Measurements from ENCODE around the gene ANKS1B. TPM values are rescaled to one million over a fixed set of nuclear protein-coding genes. Genes with fewer than 3 reads are reported as not detected.
"Not testable (repeated sequence)": the region's sequence is repeated elsewhere in the genome, so short reads cannot be mapped to it uniquely, and the experiment has no call there.

The ANKS1B gene
- total RNA-seq, 5 donors from 2014 or later (not counting 1 experiment from before 2014, with no cell fraction given) = 0.18 to 0.47 (median 0.19) TPM; not detected in 2

- no peak overlapping the region for H3K27ac ChIP-seq (ENCODE audit: low read length)
- POLR2A ChIA-PET = no interaction called here
- CTCF ChIA-PET = no interaction called here
- H3K4me1 Mint-ChIP-seq = no peaks in the 10 kb centered on the region
- no peaks in the 10 kb centered on the region for H3K36me3 Mint-ChIP-seq
- no peaks in the 10 kb centered on the region for H3K36me3 ChIP-seq (ENCODE audit: control insufficient read depth in 2 of 2, extremely low read depth in 1 of 2, insufficient read depth in 1 of 2, low read length in 1 of 2)
- H3K4me3 ChIP-seq (ENCODE audit: control insufficient read depth in 1 of 2, extremely low read depth in 1 of 2, low read length in 1 of 2) = no peak overlapping the region
- H3K27ac Mint-ChIP-seq = no peak overlapping the region
- DNase-seq = no peak
- peaks cover 6 to 7% of the 10 kb centered on the region in 2 donors for H3K27me3 Mint-ChIP-seq
- H3K4me3 Mint-ChIP-seq = no peak overlapping the region
- H3K27me3 ChIP-seq (replicated peaks in 1 of 2; ENCODE audit: control insufficient read depth in 2 of 2, extremely low read depth in 1 of 2, insufficient read depth in 2 of 2, low read length in 1 of 2) = no peaks in the 10 kb centered on the region
- WGBS (ENCODE audit: insufficient coverage) = 50% methylated on average over 1 of the region's 9 CpGs
- H3K9me3 ChIP-seq = no peaks in the 10 kb centered on the region
- no peak for ATAC-seq (replicated peaks in 1 of 4)
- no peaks in the 10 kb centered on the region for H3K9me3 Mint-ChIP-seq
- no peaks in the 10 kb centered on the region for H3K4me1 ChIP-seq (ENCODE audit: control insufficient read depth in 1 of 2, extremely low read depth in 1 of 2, insufficient read depth in 2 of 2, low read length in 2 of 2)
Measured at GRCh38 chr12:99039367-99040120, 945.2 kb downstream of the ANKS1B start.

DNA sequence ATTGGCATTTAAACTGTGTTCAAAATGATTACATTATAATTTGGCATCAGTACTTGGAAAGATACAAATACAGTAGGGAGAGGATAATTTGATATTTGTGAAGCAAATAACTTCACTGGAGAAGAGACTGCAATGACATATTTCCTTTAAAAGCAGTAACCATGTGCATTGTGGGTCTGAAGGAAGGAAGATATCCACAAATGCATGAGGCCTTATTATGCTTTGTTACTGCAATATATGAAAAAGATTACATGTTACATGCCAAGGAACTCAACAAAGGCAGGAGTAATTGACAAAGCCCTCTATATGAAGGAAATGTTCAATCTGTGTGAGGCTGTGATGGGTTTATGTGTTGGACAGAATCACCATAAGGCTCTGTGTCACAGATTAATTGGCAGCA, 948.2 kb downstream of the ANKS1B start:
- Histone ChIP-seq H3K27ac (ENCODE audit: low read length) (no peak overlapping the region), H3K4me3 (ENCODE audit: control insufficient read depth in 1 of 2, extremely low read depth in 1 of 2, low read length in 1 of 2) (no peak overlapping the region), H3K9me3 (no peaks in the 10 kb centered on the region), H3K27me3 (replicated peaks in 1 of 2; ENCODE audit: control insufficient read depth in 2 of 2, extremely low read depth in 1 of 2, insufficient read depth in 2 of 2, low read length in 1 of 2) (no peaks in the 10 kb centered on the region), H3K4me1 (ENCODE audit: control insufficient read depth in 1 of 2, extremely low read depth in 1 of 2, insufficient read depth in 2 of 2, low read length in 2 of 2) (no peaks in the 10 kb centered on the region), H3K36me3 (ENCODE audit: control insufficient read depth in 2 of 2, extremely low read depth in 1 of 2, insufficient read depth in 1 of 2, low read length in 1 of 2) (no peaks in the 10 kb centered on the region)
- ChIA-PET POLR2A (no interaction called here), CTCF (no interaction called here)
- H3K27me3 Mint-ChIP-seq = peaks cover 0 to 1% of the 10 kb centered on the region in 2 donors
- no peaks in the 10 kb centered on the region for H3K36me3 Mint-ChIP-seq
- H3K27ac Mint-ChIP-seq = no peak overlapping the region
- H3K4me3 Mint-ChIP-seq = no peak overlapping the region
- H3K9me3 Mint-ChIP-seq = peaks cover 0 to 4% (median 2%) of the 10 kb centered on the region in 3 donors
- H3K4me1 Mint-ChIP-seq = no peaks in the 10 kb centered on the region
- no peak for ATAC-seq (replicated peaks in 1 of 4)
- no peak for DNase-seq

DNA sequence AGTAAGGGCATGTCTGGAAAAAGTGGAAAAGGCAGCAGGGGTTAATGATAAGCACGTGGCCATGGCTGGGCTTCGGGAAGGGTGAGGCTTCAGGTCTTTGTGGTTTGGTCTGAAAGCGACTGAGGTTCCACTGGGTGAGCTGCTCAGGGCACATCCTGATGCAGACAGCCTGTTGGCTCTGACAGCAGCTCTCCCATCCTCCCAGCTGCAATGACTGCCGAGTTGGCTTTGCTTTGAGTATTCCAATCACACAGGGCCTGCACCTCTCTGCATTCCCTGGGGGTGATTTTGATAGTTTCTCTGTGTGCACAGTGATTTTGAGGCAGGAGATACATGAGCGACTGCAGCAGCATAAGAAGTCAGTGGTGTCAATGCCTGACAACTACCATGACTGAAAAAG, 948.9 kb downstream of the ANKS1B start:
- no peaks in the 10 kb centered on the region for H3K36me3 ChIP-seq (ENCODE audit: control insufficient read depth in 2 of 2, extremely low read depth in 1 of 2, insufficient read depth in 1 of 2, low read length in 1 of 2)
- Mint-ChIP-seq H3K27ac (no peak overlapping the region), H3K27me3 (peaks cover 1 to 4% of the 10 kb centered on the region in 2 donors), H3K9me3 (peaks cover 0 to 4% (median 2%) of the 10 kb centered on the region in 3 donors), H3K4me1 (no peaks in the 10 kb centered on the region), H3K36me3 (no peaks in the 10 kb centered on the region), H3K4me3 (no peak overlapping the region)
- ChIA-PET POLR2A (no interaction called here), CTCF (no interaction called here)
- H3K4me1 ChIP-seq (ENCODE audit: control insufficient read depth in 1 of 2, extremely low read depth in 1 of 2, insufficient read depth in 2 of 2, low read length in 2 of 2) = no peaks in the 10 kb centered on the region
- no peaks in the 10 kb centered on the region for H3K27me3 ChIP-seq (replicated peaks in 1 of 2; ENCODE audit: control insufficient read depth in 2 of 2, extremely low read depth in 1 of 2, insufficient read depth in 2 of 2, low read length in 1 of 2)
- no peak overlapping the region for H3K4me3 ChIP-seq (ENCODE audit: control insufficient read depth in 1 of 2, extremely low read depth in 1 of 2, low read length in 1 of 2)
- ATAC-seq (replicated peaks in 1 of 4) (no peak), DNase-seq (no peak)
- 38% methylated on average over 3 of the region's 5 CpGs for WGBS (ENCODE audit: insufficient coverage)
- no peak overlapping the region for H3K27ac ChIP-seq (ENCODE audit: low read length)
- H3K9me3 ChIP-seq = no peaks in the 10 kb centered on the region

GRCh38 chr12:99034201-99034600, 950.5 kb downstream of the ANKS1B start:
- H3K27ac Mint-ChIP-seq; H3K9me3 ChIP-seq; H3K27me3 Mint-ChIP-seq; H3K4me1 ChIP-seq (ENCODE audit: control insufficient read depth in 1 of 2, extremely low read depth in 1 of 2, insufficient read depth in 2 of 2, low read length in 2 of 2); H3K4me1 Mint-ChIP-seq; POLR2A ChIA-PET; H3K36me3 ChIP-seq (ENCODE audit: control insufficient read depth in 2 of 2, extremely low read depth in 1 of 2, insufficient read depth in 1 of 2, low read length in 1 of 2); H3K27me3 ChIP-seq (replicated peaks in 1 of 2; ENCODE audit: control insufficient read depth in 2 of 2, extremely low read depth in 1 of 2, insufficient read depth in 2 of 2, low read length in 1 of 2); DNase-seq; H3K36me3 Mint-ChIP-seq; H3K4me3 Mint-ChIP-seq; H3K9me3 Mint-ChIP-seq; H3K27ac ChIP-seq (ENCODE audit: low read length); ATAC-seq (replicated peaks in 1 of 4); H3K4me3 ChIP-seq (ENCODE audit: control insufficient read depth in 1 of 2, extremely low read depth in 1 of 2, low read length in 1 of 2): not testable (repeated sequence)
- CTCF ChIA-PET = interaction anchor here in 1 of 2 donors (0.9 kb wide), 1 partner anchor 9 kb away, joined by 3 read pairs; no protein-coding TSS in a partner anchor
- 100% methylated on average over 3 of the region's 4 CpGs for WGBS (ENCODE audit: insufficient coverage)

DNA sequence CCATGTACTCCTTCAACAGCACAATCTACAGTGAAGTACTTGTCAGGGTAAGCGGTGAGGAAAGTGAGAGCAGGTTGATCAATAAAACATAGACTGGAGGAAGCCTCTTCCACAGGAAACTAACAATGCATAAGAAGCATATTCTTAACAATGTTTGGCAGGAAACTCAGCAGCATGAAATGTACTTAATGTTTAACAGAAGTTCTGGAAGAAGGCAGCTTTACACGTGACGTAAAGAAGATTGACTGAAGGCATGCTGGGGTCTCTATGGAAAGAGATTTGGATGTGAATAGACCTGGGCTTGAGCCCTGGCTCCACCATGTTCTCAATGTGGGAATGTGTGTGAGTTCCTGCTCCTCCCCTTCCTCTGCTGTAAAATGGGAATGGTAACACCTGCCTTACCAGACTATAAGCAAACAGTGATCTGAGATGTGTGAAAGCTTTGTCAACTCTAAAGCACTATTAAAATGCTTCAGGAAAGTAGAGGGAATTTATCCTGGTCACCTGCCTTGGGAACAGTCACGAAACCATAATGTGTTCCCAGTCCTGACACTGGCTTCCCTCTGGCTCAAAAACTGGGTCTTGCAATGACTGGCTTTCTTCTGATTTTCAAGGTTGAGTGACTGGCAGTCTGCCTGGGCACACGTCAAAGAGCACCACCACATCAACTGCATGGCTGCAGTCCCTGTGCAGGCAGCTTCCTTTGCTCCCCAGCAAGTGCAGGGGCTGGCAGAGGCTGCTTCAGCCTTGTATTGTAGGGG, 955.0 kb downstream of the ANKS1B start:
- Mint-ChIP-seq H3K36me3 (no peaks in the 10 kb centered on the region), H3K4me1 (no peaks in the 10 kb centered on the region), H3K9me3 (peaks cover 0 to 4% (median 2%) of the 10 kb centered on the region in 3 donors), H3K27ac (no peak overlapping the region), H3K4me3 (no peak overlapping the region), H3K27me3 (peaks cover 4 to 6% of the 10 kb centered on the region in 2 donors)
- ChIA-PET CTCF (no interaction called here), POLR2A (no interaction called here)
- Histone ChIP-seq H3K27ac (ENCODE audit: low read length) (no peak overlapping the region), H3K36me3 (ENCODE audit: control insufficient read depth in 2 of 2, extremely low read depth in 1 of 2, insufficient read depth in 1 of 2, low read length in 1 of 2) (no peaks in the 10 kb centered on the region), H3K9me3 (no peaks in the 10 kb centered on the region), H3K27me3 (replicated peaks in 1 of 2; ENCODE audit: control insufficient read depth in 2 of 2, extremely low read depth in 1 of 2, insufficient read depth in 2 of 2, low read length in 1 of 2) (no peaks in the 10 kb centered on the region), H3K4me1 (ENCODE audit: control insufficient read depth in 1 of 2, extremely low read depth in 1 of 2, insufficient read depth in 2 of 2, low read length in 2 of 2) (no peaks in the 10 kb centered on the region), H3K4me3 (ENCODE audit: control insufficient read depth in 1 of 2, extremely low read depth in 1 of 2, low read length in 1 of 2) (no peak overlapping the region)
- DNase-seq (no peak), ATAC-seq (replicated peaks in 1 of 4) (no peak)
- WGBS (ENCODE audit: insufficient coverage) = 76% methylated on average over 4 of the region's 5 CpGs

DNA sequence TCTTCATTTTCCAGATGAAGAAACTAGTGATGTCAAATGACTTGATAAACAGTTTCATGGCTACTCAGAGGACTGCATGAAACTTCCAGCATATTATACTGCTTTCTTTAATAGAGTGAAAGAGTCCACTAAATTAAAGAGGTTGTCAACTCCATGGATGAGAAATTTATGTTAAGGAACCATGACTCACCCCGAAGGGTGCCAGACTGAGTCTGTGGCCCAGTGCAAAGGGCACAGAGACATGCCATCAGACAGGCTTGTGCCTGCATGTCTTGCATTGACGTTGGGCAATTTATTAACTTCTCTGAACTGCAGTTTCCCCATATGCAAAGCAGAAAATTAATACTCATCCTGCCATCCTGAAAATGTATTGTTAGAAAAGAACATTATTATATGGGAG, 957.3 kb downstream of the ANKS1B start:
- no peak overlapping the region for H3K4me3 Mint-ChIP-seq
- no peak overlapping the region for H3K27ac Mint-ChIP-seq
- CTCF ChIA-PET = no interaction called here
- H3K9me3 Mint-ChIP-seq = peaks cover 0 to 3% (median 2%) of the 10 kb centered on the region in 3 donors
- Histone ChIP-seq H3K27ac (ENCODE audit: low read length) (no peak overlapping the region), H3K4me1 (ENCODE audit: control insufficient read depth in 1 of 2, extremely low read depth in 1 of 2, insufficient read depth in 2 of 2, low read length in 2 of 2) (no peaks in the 10 kb centered on the region), H3K4me3 (ENCODE audit: control insufficient read depth in 1 of 2, extremely low read depth in 1 of 2, low read length in 1 of 2) (no peak overlapping the region), H3K27me3 (replicated peaks in 1 of 2; ENCODE audit: control insufficient read depth in 2 of 2, extremely low read depth in 1 of 2, insufficient read depth in 2 of 2, low read length in 1 of 2) (no peaks in the 10 kb centered on the region), H3K36me3 (ENCODE audit: control insufficient read depth in 2 of 2, extremely low read depth in 1 of 2, insufficient read depth in 1 of 2, low read length in 1 of 2) (no peaks in the 10 kb centered on the region), H3K9me3 (no peaks in the 10 kb centered on the region)
- no peaks in the 10 kb centered on the region for H3K36me3 Mint-ChIP-seq
- H3K4me1 Mint-ChIP-seq = no peaks in the 10 kb centered on the region
- 20% methylated on average over 1 of the region's 2 CpGs for WGBS (ENCODE audit: insufficient coverage)
- H3K27me3 Mint-ChIP-seq = peaks cover 4 to 7% of the 10 kb centered on the region in 2 donors
- no peak for DNase-seq
- POLR2A ChIA-PET = no interaction called here
- ATAC-seq (replicated peaks in 1 of 4) = no peak
